GM12801 (cell line): ENCODE measurements around the gene MAD2L2.

Source experiments
- CTCF ChIP-seq: IDR thresholded peaks from one replicate; pipeline ENCODE4 v1.5.1; 2011; ENCODE audit warnings: control low read depth; ENCODE audit not compliant: insufficient read length; ENCODE audit errors: extremely low read depth

The MAD2L2 gene

GRCh38 chr1:11650331-11650991 lies 30.5 kb downstream of the MAD2L2 start:
- TF ChIP-seq CTCF: no peak

- TF ChIP-seq CTCF: no peak
Measured at GRCh38 chr1:11649624-11650330, 31.2 kb downstream of the MAD2L2 start.

GRCh38 chr1:11649237-11649623 lies 31.7 kb downstream of the MAD2L2 start:
- no peak for TF ChIP-seq CTCF

- no peak for TF ChIP-seq CTCF
Measured at GRCh38 chr1:11648732-11649158, 32.2 kb downstream of the MAD2L2 start.

- TF ChIP-seq CTCF: no peak
Measured at GRCh38 chr1:11648039-11648438, 32.9 kb downstream of the MAD2L2 start.

- no peak for TF ChIP-seq CTCF
Measured at GRCh38 chr1:11647333-11647732, 33.6 kb downstream of the MAD2L2 start.

- TF ChIP-seq CTCF: no peak
Measured at GRCh38 chr1:11646317-11646716, 34.6 kb downstream of the MAD2L2 start.
